ENCODE data around the gene SPTAN1.
"Not testable (repeated sequence)": the region's sequence is repeated elsewhere in the genome, so short reads cannot be mapped to it uniquely, and the experiment has no call there.

Gene SPTAN1

GRCh38 chr9:128632486-128632885, 80.1 kb downstream of the SPTAN1 start:
- DNase-seq (ENCODE audit: low spot score): no peak

GRCh38 chr9:128633057-128633456, 80.7 kb downstream of the SPTAN1 start:
- no peak for DNase-seq (ENCODE audit: low spot score)

- no peak for DNase-seq (ENCODE audit: low spot score)
Observed at GRCh38 chr9:128633601-128634000, 81.2 kb downstream of the SPTAN1 start.

DNA sequence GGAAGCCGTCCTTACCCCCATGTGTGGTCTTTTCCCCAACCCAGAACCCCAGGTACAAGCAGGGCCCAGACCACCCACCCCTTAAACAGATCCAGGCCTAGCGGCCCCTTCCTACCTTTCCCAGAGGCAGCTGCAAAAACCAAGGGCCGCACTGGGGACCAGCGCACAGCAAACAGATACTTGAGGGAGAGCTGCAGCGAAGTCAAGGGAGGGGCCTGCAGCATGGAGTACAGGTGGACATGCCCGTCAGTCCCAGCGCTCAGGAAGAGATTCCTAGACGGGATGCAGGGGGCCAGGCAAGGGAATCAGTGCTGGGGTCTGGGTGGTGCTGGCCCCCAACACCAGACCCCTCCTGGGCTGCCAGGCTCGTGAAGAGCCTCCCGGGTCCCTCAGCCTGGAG, 81.7 kb downstream of the SPTAN1 start:
- DNase-seq (ENCODE audit: low spot score): no peak

- no peak for DNase-seq (ENCODE audit: low spot score)
Observed at GRCh38 chr9:128634651-128635262, 82.4 kb downstream of the SPTAN1 start.

DNA sequence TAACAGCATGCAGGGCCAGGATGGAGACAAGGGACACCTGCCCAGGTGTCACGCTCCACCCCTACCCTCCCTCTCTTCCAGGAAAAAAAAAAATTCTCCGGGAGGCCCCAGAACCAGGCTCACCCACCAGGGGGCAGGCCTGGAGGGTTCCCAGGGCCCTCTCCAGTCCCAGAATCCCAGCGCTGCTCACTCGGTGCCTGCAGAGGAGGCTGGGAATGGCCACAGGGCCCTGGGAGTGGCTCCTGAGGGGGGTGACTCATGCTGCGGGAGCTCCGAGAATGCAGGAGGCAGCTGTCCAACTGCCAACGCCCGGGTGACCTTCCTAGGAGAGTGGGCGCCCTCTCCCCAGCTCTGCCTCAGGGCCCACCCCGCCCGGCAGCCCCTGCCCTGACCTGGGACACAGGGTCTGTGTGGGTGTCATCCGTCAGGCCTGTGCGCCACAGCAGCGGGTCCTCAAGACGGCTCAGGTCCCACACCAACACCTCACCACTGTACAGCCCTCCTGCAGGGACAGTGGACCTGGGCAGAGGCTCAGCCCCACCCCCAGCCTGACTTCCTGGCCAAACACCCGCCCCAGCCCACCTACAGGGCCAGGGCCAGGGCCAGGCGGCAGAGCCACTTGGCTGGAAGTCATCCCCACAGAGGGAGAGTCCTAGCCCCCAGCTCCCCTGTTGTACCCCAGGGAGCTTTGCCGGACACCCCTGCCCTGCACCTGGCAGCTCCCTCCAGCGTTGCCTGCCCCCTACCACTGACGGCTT, 83.1 kb downstream of the SPTAN1 start:
- DNase-seq (ENCODE audit: low spot score): peak; percentile 76

- DNase-seq (ENCODE audit: low spot score): no peak
Observed at GRCh38 chr9:128636024-128636390, 83.6 kb downstream of the SPTAN1 start.

DNA sequence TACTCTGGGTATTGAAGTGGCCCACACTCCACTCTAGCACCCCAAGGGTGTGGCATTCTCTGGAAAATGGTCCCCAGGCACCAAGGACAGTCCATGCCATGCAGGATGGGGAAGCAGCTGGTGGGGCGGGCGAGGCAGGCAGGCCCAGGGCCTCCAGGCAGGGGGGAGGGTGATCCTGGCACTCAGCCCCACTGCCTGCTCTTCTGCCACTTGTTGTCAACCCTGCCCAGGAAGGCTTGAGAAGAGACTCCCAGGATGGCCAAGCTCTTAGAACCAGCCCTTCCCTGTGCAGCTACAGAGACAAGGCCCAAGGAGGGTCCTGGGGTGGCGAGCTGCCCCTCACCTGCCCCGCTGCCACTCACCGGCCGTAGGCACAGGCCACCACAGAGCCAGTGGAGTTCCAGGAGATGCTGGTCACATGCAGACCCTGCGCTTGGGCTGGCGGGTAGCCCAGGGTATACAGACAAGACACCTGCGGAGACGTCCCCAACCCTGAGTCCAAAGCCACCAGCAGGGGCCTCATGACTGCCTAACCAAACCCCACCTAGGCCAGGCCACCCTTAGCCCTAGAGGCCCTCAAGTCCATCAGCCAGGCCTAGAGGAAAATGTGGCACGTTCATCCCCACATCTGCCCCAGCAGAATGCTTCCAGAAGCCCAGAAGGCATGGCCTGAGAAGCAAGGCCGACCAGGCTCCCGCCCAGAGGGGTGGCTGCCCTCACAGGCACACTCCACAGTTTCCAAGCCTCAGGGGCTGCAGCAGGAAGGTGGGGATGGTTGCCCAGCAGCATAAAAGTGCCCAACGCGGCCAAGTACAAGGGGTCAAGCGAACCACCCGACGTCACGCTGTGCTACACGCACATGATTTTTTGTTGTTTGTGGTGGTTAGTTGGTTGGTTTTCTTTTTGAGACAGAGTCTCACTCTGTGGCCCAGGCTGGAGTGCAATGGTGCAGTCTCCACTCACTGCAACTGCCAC, 84.5 kb downstream of the SPTAN1 start:
- no peak for DNase-seq (ENCODE audit: low spot score)

GRCh38 chr9:128637656-128638055, 85.3 kb downstream of the SPTAN1 start:
- no peak for DNase-seq (ENCODE audit: low spot score)

- no peak for DNase-seq (ENCODE audit: low spot score)
Observed at GRCh38 chr9:128638580-128638979, 86.2 kb downstream of the SPTAN1 start.

GRCh38 chr9:128640603-128641002, 88.2 kb downstream of the SPTAN1 start:
- no peak for DNase-seq (ENCODE audit: low spot score)

DNA sequence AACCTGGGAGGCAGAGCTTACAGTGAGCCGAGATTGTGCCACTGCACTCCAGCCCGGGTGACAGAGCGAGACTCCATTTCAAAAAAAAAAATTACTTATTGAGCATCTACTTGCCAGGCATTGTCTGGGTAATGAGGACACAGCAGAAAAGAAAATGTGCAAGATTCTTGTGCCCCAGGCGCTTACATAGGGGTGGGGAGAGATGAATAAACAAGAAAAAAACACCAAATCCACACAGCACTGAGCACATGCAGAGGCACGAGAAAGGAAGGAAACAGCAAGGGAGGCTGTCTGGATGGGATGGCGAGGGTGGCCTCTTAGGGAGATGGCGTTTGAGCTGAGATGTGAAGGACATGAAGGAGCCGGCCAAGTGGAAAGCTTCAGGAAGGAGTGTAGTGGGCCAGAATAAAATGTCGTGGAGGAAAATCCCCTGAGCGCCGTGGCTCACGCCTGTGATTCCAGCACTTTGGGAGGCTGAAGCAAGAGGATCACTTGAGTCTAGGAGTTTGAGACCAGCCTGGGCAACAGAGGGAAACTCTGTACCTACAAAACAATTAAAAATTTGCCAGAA, 90.4 kb downstream of the SPTAN1 start:
- DNase-seq (ENCODE audit: low spot score): no peak

DNA sequence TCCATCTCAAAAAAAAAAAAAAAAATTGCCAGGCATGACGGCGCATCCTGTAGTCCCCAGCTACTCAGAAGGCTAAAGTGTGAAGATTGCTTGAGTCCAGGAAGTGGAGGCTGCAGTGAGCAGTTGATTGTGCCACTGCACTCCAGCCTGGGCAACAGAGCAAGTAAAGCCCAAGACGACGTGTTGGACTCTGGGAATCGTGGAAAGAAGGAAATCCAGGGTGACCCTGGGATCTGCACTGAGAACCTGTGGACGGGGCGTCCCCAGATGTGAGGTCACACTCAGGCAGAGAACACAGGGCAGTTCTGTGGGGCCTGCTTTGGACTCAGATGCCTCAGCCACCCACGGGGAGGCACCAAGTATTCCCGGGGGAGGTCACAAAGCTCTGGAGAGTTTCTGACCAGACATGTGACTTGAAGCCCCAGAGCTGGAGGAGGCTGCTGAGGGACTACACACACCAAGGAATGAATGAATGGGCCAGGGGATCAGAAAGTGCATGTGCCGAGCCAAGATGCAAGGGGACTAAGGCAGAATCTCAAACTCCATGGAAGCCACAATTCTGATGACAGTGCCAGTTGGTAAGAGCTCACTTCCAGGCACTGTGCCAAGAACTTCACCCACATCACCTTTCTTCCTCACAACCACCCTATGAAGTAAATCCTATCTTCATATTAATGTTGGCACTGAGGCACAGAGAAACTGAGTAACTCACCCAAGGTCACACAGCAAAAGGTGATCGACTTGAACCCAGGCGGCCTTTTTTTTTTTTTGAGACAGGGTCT, 91.3 kb downstream of the SPTAN1 start:
- no peak for DNase-seq (ENCODE audit: low spot score)

GRCh38 chr9:128648206-128648605, 95.8 kb downstream of the SPTAN1 start:
- not testable (repeated sequence) for DNase-seq (ENCODE audit: low spot score)

- DNase-seq (ENCODE audit: low spot score): no peak
Observed at GRCh38 chr9:128651798-128652197, 99.4 kb downstream of the SPTAN1 start.

- DNase-seq (ENCODE audit: low spot score): no peak
Observed at GRCh38 chr9:128653908-128654307, 101.5 kb downstream of the SPTAN1 start.

DNA sequence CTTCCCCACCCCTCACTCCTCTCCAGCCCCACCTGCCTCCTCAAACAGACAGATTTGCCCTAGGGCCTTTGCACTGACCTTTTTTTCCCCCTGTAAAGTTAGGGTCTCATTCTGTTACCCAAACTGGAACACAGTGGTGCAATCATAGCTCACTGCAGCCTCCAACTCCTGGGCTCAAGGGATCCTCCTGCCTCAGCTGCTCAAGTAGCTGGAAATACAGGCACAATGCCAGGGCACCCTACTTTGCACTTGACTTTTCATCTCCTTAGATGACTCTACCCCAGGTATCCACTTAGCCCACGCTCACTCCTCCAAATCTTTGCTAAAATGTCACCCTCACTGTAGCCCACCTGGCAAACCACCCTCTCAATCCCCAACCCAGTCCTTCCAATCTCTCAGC, 102.1 kb downstream of the SPTAN1 start:
- DNase-seq (ENCODE audit: low spot score): no peak

- DNase-seq (ENCODE audit: low spot score): peak; percentile 98
Observed at GRCh38 chr9:128656416-128657343, 104.3 kb downstream of the SPTAN1 start, which contains the start of gene DYNC2I2. Gene DYNC2I2, minus strand, starts transcription at chr9:128656847. Its CDS starts 121 bp downstream, at chr9:128656726.

DNA sequence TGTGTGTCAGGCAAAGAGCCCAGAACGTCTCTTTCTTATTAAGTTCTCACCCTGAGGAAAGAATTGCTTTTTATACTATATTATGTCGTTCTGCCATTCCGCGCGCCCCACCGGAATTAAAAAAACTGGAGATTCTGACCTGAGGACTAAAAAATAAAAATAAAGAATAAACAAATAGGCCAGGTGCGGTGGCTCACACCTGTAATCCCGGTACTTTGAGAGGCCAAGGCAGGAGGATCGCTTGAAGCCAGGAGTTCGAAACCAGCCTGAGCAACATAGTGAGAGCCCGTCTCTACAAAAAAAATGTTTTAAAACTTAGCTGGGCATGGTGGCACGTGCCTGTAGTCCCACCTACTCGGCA, 104.9 kb downstream of the SPTAN1 start:
- no peak for DNase-seq (ENCODE audit: low spot score)

GRCh38 chr9:128657796-128658195, 105.4 kb downstream of the SPTAN1 start:
- no peak for DNase-seq (ENCODE audit: low spot score)
